Stimulated activated memory B cell treated with anti-CD40 and anti-IgM and Interleukin-4, amounts not matched to agents 10 μg/mL and 1 μg/mL and 100 μg/mL, for 72 hours (primary cell): ENCODE results near the gene AP1AR.
"Not testable (repeated sequence)": the region's sequence is repeated elsewhere in the genome, so short reads cannot be mapped to it uniquely, and the experiment has no call there.

ENCODE experiments used
- ATAC-seq: fragments of 150-1000 bp; cut with Tn5 transposase; 2 replicates; pipeline ENCODE4 v1.10.0; 2021
- H3K27ac Mint-ChIP-seq: one replicate; pipeline ENCODE4 v1.8.0; 2022; ENCODE audit warnings: mild to moderate bottlenecking, mixed read lengths
- H3K27me3 Mint-ChIP-seq: one replicate; pipeline ENCODE4 v1.8.0; 2022; ENCODE audit warnings: mixed read lengths
- H3K36me3 Mint-ChIP-seq: one replicate; pipeline ENCODE4 v1.8.0; 2022; ENCODE audit warnings: mixed read lengths
- H3K4me1 Mint-ChIP-seq: one replicate; pipeline ENCODE4 v1.8.0; 2022; ENCODE audit warnings: mixed read lengths
- H3K4me3 Mint-ChIP-seq: one replicate; pipeline ENCODE4 v1.8.0; 2022; ENCODE audit warnings: mild to moderate bottlenecking, moderate library complexity, mixed read lengths
- H3K9me3 Mint-ChIP-seq: one replicate; pipeline ENCODE4 v1.8.0; 2022; ENCODE audit warnings: mixed read lengths

AP1AR gene

DNA sequence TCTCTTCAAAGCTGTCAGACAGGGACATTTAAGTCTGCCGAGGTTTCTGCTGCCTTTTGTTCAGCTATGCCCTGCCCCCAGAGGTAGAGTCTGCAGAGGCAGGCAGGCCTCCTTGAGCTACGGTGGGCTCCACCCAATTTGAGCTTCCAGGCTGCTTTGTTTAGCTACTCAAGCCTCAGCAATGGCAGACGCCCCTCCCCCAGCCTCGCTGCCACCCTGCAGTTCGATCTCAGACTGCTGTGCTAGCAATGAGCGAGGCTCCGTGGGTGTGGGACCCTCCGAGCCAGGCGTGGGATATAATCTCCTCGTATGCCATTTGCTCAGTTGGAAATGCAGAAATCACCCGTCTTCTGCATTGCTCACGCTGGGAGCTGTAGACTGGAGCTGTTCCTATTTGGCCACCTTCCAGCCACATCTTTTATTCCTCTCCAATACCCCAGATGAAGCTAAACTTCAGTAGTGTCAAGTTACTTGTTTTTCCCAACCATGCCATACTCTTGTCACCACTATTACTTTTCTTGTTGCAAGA, 77.7 kb downstream of the AP1AR start:
- peaks cover 23% of the 10 kb centered on the region for H3K4me1 Mint-ChIP-seq
- not testable (repeated sequence) for H3K36me3 Mint-ChIP-seq, H3K4me3 Mint-ChIP-seq, H3K9me3 Mint-ChIP-seq, ATAC-seq, H3K27me3 Mint-ChIP-seq, H3K27ac Mint-ChIP-seq

DNA sequence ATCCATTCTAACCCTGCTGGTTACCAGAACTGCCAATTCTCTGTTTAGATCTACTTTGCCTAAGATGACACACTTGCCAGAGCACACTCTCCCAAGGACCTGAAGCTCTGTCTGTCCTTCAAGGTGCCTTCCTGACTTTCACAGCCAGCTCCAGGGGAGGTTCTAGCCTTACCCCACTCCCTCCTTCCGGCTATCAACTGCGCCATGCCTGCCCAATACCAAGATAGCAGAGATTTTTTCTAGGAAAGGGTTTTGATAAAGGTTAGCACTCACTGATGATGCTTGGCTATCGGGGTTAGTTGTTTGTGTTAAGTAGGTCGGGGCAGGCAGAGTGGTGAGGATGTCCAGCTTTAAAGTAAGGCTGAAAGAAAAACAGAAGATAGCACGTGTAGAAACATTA, 79.9 kb downstream of the AP1AR start:
- Mint-ChIP-seq H3K27me3 (no peaks in the 10 kb centered on the region), H3K4me3 (peak overlapping the region; percentile 29), H3K9me3 (no peaks in the 10 kb centered on the region), H3K27ac (no peak overlapping the region), H3K4me1 (peaks cover 24% of the 10 kb centered on the region), H3K36me3 (no peaks in the 10 kb centered on the region)
- no peak for ATAC-seq

DNA sequence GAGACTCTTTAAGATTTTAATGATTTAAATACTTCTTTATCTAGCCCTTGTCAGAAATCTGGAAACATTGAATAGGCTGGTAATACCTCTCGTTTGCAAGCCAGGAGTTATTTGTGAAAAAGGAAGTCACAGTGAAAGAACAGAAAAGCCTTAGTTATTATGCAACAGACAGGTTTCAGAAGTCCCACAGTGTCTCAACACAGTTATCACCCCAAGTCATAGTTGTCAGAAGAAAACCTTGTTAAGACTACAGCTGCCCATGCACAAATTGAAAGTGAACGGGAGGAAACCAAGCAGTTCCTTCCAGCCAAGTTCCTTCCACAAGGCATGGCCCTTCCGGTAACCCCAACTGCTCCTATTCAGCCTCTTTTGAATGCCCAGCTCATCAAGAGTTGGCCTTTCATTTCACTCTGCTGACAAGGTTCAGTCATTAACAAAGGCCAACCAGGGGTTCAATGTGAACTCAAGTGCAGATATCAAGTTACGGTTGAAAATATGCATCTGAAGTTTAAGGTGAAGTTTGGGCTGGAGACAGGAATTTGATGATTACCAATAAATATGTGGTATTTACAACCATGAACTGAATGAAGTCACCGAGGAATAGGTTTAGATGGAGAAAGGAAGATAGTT, 81.1 kb downstream of the AP1AR start:
- Mint-ChIP-seq H3K4me1 (peaks cover 18% of the 10 kb centered on the region), H3K27ac (no peak overlapping the region), H3K27me3 (no peaks in the 10 kb centered on the region), H3K4me3 (no peak overlapping the region), H3K9me3 (no peaks in the 10 kb centered on the region), H3K36me3 (peaks cover 6% of the 10 kb centered on the region)
- ATAC-seq, result peak; percentile 95

DNA sequence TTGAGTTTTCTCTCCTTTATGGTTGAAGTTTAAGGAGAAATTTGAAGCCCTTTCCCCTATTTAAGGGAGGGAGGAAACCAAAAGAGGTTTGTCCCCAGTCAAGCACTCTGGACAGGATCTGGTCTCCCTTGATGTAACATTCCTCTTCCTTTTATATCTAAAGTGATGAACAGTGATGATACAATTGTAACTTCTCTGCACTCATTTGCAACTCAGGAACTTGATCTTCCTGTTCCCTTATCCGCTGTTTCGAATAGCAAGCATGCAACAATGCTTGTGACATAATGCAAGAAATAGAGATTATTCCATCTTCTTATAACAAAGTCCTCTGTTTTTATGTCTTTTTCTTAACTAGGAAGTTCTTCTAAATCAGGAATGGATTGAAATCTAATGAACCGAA, 83.9 kb downstream of the AP1AR start:
- ATAC-seq, result no peak
- no peaks in the 10 kb centered on the region for H3K9me3 Mint-ChIP-seq
- no peaks in the 10 kb centered on the region for H3K27me3 Mint-ChIP-seq
- H3K4me1 Mint-ChIP-seq, result peaks cover 29% of the 10 kb centered on the region
- no peak overlapping the region for H3K4me3 Mint-ChIP-seq
- no peak overlapping the region for H3K27ac Mint-ChIP-seq
- H3K36me3 Mint-ChIP-seq, result peaks cover 9% of the 10 kb centered on the region

DNA sequence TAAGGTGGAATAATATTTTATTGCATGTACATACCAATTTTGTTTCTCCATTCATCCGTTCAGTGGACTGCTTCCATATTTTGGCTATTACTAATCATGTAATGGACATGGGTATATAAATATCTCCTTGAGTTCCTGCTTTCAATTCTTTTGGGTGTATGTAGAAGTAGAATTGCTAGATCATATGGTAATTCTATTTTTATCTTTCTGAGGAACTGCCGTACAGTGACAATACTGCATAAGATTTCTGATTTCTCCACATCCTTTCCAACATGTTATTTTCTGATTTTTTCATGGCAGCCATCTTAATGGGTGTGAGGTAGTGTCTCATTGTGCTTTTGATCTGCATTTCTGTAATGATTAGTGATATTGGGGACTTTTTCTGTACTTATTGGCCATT, 84.8 kb downstream of the AP1AR start:
- Mint-ChIP-seq H3K27me3 (no peaks in the 10 kb centered on the region), H3K4me1 (peaks cover 26% of the 10 kb centered on the region), H3K36me3 (peaks cover 11% of the 10 kb centered on the region), H3K9me3 (no peaks in the 10 kb centered on the region), H3K27ac (no peak overlapping the region), H3K4me3 (no peak overlapping the region)
- no peak for ATAC-seq

DNA sequence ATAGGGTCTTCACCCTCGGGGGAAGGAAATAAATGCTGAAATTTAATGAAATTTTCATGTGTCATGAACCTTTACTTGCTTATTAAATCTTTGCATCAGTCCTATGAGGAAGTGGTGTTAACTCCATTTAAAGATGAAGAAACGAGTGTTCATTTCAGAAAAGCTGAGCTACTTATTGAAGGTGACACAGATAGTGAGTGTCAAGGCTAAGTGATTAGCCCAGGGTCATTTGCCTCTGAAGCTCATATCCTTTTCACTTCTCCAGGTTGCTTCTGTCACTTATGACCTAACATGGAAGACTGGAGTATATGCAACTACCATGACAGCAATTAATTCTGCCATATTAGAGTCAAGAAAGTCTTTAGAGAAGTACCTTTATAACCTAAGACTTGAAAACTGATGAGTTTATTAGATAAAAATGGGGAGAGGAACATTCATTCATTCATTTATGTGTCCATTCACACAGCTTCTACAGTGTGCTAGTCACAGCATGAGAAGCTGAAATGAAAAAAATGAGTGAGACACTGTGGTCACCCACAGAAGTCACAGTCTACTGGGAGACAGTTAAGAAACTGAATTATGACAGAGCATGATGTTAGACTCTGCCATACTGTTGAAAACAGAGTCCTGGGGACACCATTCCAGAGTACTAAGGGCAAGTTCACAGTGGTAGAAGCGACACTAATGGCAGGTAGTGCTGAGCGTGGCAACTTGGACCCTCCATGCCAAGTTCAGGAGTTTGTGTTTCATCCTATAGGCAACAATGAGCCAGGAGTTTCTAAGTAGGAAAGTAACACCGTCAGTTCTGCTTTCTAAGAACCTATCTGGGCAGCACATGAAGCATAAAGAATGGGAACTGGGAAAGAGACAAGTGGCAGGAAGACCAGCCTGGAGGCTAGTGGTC, 86.9 kb downstream of the AP1AR start:
- peaks cover 20% of the 10 kb centered on the region for H3K4me1 Mint-ChIP-seq
- no peak overlapping the region for H3K27ac Mint-ChIP-seq
- H3K9me3 Mint-ChIP-seq, result no peaks in the 10 kb centered on the region
- H3K4me3 Mint-ChIP-seq, result no peak overlapping the region
- peak; percentile 68 for ATAC-seq
- H3K27me3 Mint-ChIP-seq, result no peaks in the 10 kb centered on the region
- H3K36me3 Mint-ChIP-seq, result peaks cover 11% of the 10 kb centered on the region
